SH-SY5Y (cell line): ENCODE results near the gene JTB.

ENCODE experiments used
- GATA2 ChIP-seq: IDR thresholded peaks from 2 replicates; pipeline ENCODE4 v1.6.1; 2011; ENCODE audit warnings: mild to moderate bottlenecking, low read depth, low read length
- GATA3 ChIP-seq: IDR thresholded peaks from 2 replicates; pipeline ENCODE4 v1.6.1; 2011; ENCODE audit warnings: low read depth, mild to moderate bottlenecking, low read length, moderate library complexity

DNA sequence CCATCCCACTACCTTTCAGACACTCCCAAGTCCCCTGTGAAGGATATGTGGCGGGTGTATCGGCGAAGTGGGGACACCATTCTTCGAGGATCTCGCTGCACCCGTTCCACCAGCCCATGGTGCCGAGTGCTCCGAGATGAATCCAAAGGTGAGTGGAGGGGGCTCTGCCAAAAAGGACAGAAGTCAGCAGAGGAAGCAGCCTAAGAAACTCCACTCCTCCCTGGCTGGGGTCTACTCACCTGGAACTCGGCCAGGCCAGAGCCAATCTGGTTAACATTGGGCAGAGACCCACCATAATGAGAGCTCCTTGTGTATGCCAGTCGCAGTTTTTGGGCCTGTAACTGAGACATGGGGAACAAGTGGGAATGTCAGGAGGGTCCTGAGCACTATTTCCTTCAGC, 22.6 kb downstream of the JTB start:
- TF ChIP-seq GATA3 (no peak), GATA2 (no peak)
